ENCODE data around the gene FAM76A.

The FAM76A gene

DNA sequence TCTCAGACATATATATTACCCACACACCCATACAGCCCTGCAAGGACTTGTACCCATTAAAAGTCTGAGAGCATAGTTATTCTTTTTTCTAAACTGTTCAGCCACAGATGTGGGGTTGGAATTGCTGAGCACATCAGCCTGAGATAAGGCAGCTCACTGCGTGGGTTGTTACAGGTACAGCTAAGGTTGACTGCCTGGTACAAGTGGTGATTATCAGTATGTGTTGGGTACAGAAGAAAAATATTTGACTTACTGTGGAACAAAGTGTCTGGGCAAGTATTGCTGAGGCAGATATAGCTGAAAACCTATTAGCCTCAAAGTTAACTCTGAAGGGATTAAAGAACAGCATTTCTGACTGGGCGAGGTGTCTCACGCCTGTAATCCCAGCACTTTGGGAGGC, 52.3 kb downstream of the FAM76A start:
- Histone ChIP-seq H3K36me3 (ENCODE audit: insufficient read depth, low read length) (peaks cover 10% of the 10 kb centered on the region; the same call in 1 of the 2 replicates), H3K79me2 (ENCODE audit: insufficient read depth, low read length) (peaks cover 79% of the 10 kb centered on the region), H2AFZ (ENCODE audit: low read depth, low read length) (no peak overlapping the region), H3K27ac (ENCODE audit: low read length) (no peak overlapping the region), H3K4me1 (ENCODE audit: insufficient read depth, low read length) (peaks cover 20% of the 10 kb centered on the region), H3K9me3 (ENCODE audit: insufficient read depth, low read length, severe bottlenecking) (no peaks in the 10 kb centered on the region), H4K20me1 (ENCODE audit: insufficient read depth, low read length) (peaks cover 9% of the 10 kb centered on the region; the same call in 1 of the 2 replicates), H3K4me2 (ENCODE audit: insufficient read depth, low read length) (no peak overlapping the region), H3K27me3 (ENCODE audit: insufficient read depth, low read length, poor library complexity) (no peaks in the 10 kb centered on the region), H3K9ac (ENCODE audit: low read depth, low read length) (no peak overlapping the region), H3K4me3 (ENCODE audit: low read depth in 1 of 2, low read length in 2 of 2) (no peak overlapping the region)
- DNase-seq: no peak
- ATAC-seq (ENCODE audit: insufficient read depth, low read depth): no peak
- TF ChIP-seq, protein P1, sequence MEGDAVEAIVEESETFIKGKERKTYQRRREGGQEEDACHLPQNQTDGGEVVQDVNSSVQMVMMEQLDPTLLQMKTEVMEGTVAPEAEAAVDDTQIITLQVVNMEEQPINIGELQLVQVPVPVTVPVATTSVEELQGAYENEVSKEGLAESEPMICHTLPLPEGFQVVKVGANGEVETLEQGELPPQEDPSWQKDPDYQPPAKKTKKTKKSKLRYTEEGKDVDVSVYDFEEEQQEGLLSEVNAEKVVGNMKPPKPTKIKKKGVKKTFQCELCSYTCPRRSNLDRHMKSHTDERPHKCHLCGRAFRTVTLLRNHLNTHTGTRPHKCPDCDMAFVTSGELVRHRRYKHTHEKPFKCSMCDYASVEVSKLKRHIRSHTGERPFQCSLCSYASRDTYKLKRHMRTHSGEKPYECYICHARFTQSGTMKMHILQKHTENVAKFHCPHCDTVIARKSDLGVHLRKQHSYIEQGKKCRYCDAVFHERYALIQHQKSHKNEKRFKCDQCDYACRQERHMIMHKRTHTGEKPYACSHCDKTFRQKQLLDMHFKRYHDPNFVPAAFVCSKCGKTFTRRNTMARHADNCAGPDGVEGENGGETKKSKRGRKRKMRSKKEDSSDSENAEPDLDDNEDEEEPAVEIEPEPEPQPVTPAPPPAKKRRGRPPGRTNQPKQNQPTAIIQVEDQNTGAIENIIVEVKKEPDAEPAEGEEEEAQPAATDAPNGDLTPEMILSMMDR (IDR thresholded peaks at IDR 0.05; ENCODE audit: borderline replicate concordance, extremely low read depth, low read length, poor library complexity, severe bottlenecking): no peak
- no peak for TF ChIP-seq EZH2 (IDR thresholded peaks at IDR 0.05; ENCODE audit: borderline replicate concordance, low read depth, low read length, severe bottlenecking)

DNA sequence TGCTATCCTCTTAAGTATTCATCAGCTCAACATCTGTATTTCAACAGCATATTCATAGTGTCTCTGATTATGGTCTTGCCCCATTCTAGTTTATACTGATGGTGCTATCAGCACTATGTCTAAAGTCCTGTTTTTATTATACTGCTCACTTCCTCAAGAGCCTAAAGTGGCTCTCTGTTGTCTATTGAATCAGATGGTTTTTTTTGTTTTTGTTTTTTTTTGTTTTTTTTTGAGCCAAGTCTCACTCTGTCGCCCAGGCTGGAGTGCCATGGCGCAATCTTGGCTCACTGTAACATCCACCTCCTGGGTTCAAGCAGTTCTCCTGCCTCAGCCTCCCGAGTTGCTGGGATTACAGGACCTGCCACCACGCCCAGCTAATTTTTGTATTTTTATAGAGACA, 53.4 kb downstream of the FAM76A start:
- H3K27me3 ChIP-seq (ENCODE audit: insufficient read depth, low read length, poor library complexity): no peaks in the 10 kb centered on the region
- H3K36me3 ChIP-seq (ENCODE audit: insufficient read depth, low read length): peaks cover 10% of the 10 kb centered on the region; the same call in 1 of the 2 replicates
- no peak for DNase-seq
- TF ChIP-seq EZH2 (IDR thresholded peaks at IDR 0.05; ENCODE audit: borderline replicate concordance, low read depth, low read length, severe bottlenecking): no peak
- TF ChIP-seq, protein P1 (IDR thresholded peaks at IDR 0.05; ENCODE audit: borderline replicate concordance, extremely low read depth, low read length, poor library complexity, severe bottlenecking): no peak
- no peak overlapping the region for H3K4me2 ChIP-seq (ENCODE audit: insufficient read depth, low read length)
- H3K4me1 ChIP-seq (ENCODE audit: insufficient read depth, low read length): peaks cover 13% of the 10 kb centered on the region
- H4K20me1 ChIP-seq (ENCODE audit: insufficient read depth, low read length): peaks cover 6% of the 10 kb centered on the region; the same call in 1 of the 2 replicates
- H3K9ac ChIP-seq (ENCODE audit: low read depth, low read length): no peak overlapping the region
- ATAC-seq (ENCODE audit: insufficient read depth, low read depth): no peak
- no peak overlapping the region for H3K4me3 ChIP-seq (ENCODE audit: low read depth in 1 of 2, low read length in 2 of 2)
- no peak overlapping the region for H2AFZ ChIP-seq (ENCODE audit: low read depth, low read length)
- no peaks in the 10 kb centered on the region for H3K9me3 ChIP-seq (ENCODE audit: insufficient read depth, low read length, severe bottlenecking)
- no peak overlapping the region for H3K27ac ChIP-seq (ENCODE audit: low read length)
- peaks cover 73% of the 10 kb centered on the region for H3K79me2 ChIP-seq (ENCODE audit: insufficient read depth, low read length)

- Histone ChIP-seq H3K27me3 (ENCODE audit: insufficient read depth, low read length, poor library complexity) (no peaks in the 10 kb centered on the region), H3K9ac (ENCODE audit: low read depth, low read length) (no peak overlapping the region), H3K36me3 (ENCODE audit: insufficient read depth, low read length) (no peaks in the 10 kb centered on the region), H4K20me1 (ENCODE audit: insufficient read depth, low read length) (no peaks in the 10 kb centered on the region), H3K4me2 (ENCODE audit: insufficient read depth, low read length) (no peak overlapping the region), H3K4me1 (ENCODE audit: insufficient read depth, low read length) (no peaks in the 10 kb centered on the region), H2AFZ (ENCODE audit: low read depth, low read length) (no peak overlapping the region), H3K9me3 (ENCODE audit: insufficient read depth, low read length, severe bottlenecking) (no peaks in the 10 kb centered on the region), H3K27ac (ENCODE audit: low read length) (no peak overlapping the region), H3K79me2 (ENCODE audit: insufficient read depth, low read length) (peaks cover 59% of the 10 kb centered on the region), H3K4me3 (ENCODE audit: low read depth in 1 of 2, low read length in 2 of 2) (no peak overlapping the region)
- no peak for TF ChIP-seq EZH2 (IDR thresholded peaks at IDR 0.05; ENCODE audit: borderline replicate concordance, low read depth, low read length, severe bottlenecking)
- TF ChIP-seq, protein P1 (IDR thresholded peaks at IDR 0.05; ENCODE audit: borderline replicate concordance, extremely low read depth, low read length, poor library complexity, severe bottlenecking): no peak
- ATAC-seq (ENCODE audit: insufficient read depth, low read depth) (no peak), DNase-seq (no peak)
These were observed 57.2 kb downstream of the FAM76A start for GRCh38 chr1:27782950-27783349.

GRCh38 chr1:27784700-27785099, 58.9 kb downstream of the FAM76A start:
- ATAC-seq (ENCODE audit: insufficient read depth, low read depth) (no peak), DNase-seq (no peak)
- no peaks in the 10 kb centered on the region for H4K20me1 ChIP-seq (ENCODE audit: insufficient read depth, low read length)
- TF ChIP-seq, protein P1 (IDR thresholded peaks at IDR 0.05; ENCODE audit: borderline replicate concordance, extremely low read depth, low read length, poor library complexity, severe bottlenecking): no peak
- no peak for TF ChIP-seq EZH2 (IDR thresholded peaks at IDR 0.05; ENCODE audit: borderline replicate concordance, low read depth, low read length, severe bottlenecking)
- no peak overlapping the region for H3K27ac ChIP-seq (ENCODE audit: low read length)
- H3K9me3 ChIP-seq (ENCODE audit: insufficient read depth, low read length, severe bottlenecking): no peaks in the 10 kb centered on the region
- no peak overlapping the region for H2AFZ ChIP-seq (ENCODE audit: low read depth, low read length)
- no peak overlapping the region for H3K9ac ChIP-seq (ENCODE audit: low read depth, low read length)
- H3K4me1 ChIP-seq (ENCODE audit: insufficient read depth, low read length): no peaks in the 10 kb centered on the region
- no peak overlapping the region for H3K4me2 ChIP-seq (ENCODE audit: insufficient read depth, low read length)
- H3K36me3 ChIP-seq (ENCODE audit: insufficient read depth, low read length): peaks cover 4% of the 10 kb centered on the region; the same call in 1 of the 2 replicates
- H3K79me2 ChIP-seq (ENCODE audit: insufficient read depth, low read length): peaks cover 52% of the 10 kb centered on the region
- H3K4me3 ChIP-seq (ENCODE audit: low read depth in 1 of 2, low read length in 2 of 2): no peak overlapping the region
- H3K27me3 ChIP-seq (ENCODE audit: insufficient read depth, low read length, poor library complexity): no peaks in the 10 kb centered on the region

Data from DND-41 (cell line).